ENCODE measurements around the gene SCAF1.

DNA sequence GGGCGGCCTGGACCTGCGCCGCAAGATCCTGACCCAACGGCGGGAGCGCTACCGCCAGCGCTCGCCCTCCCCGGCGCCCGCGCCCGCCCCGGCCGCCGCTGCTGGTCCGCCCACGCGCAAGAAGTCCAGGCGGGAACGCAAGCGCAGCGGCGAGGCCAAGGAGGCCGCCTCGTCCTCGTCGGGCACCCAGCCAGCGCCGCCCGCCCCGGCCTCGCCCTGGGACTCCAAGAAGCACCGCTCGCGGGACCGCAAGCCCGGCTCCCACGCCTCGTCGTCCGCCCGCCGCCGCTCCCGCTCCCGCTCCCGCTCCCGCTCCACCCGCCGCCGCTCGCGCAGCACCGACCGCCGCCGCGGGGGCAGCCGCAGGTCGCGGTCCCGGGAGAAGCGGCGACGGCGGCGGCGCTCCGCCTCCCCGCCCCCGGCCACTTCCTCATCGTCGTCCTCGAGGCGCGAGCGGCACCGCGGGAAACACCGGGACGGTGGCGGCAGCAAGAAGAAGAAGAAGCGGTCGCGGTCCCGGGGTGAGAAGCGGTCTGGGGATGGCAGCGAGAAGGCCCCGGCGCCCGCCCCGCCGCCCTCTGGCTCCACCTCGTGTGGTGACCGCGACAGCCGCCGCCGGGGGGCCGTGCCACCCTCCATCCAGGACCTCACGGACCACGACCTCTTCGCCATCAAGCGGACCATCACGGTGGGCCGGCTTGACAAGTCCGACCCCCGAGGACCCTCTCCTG is 10.0 kb downstream of the SCAF1 start:
- TF ChIP-seq POLR2A (IDR thresholded peaks at IDR 0.05), result no peak
- TF ChIP-seq, protein P1, sequence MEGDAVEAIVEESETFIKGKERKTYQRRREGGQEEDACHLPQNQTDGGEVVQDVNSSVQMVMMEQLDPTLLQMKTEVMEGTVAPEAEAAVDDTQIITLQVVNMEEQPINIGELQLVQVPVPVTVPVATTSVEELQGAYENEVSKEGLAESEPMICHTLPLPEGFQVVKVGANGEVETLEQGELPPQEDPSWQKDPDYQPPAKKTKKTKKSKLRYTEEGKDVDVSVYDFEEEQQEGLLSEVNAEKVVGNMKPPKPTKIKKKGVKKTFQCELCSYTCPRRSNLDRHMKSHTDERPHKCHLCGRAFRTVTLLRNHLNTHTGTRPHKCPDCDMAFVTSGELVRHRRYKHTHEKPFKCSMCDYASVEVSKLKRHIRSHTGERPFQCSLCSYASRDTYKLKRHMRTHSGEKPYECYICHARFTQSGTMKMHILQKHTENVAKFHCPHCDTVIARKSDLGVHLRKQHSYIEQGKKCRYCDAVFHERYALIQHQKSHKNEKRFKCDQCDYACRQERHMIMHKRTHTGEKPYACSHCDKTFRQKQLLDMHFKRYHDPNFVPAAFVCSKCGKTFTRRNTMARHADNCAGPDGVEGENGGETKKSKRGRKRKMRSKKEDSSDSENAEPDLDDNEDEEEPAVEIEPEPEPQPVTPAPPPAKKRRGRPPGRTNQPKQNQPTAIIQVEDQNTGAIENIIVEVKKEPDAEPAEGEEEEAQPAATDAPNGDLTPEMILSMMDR (IDR thresholded peaks at IDR 0.05), result no peak
